Measurements from ENCODE around the gene YAP1.

YAP1 gene

GRCh38 chr11:102117472-102118113 lies 7.3 kb downstream of the YAP1 start:
- DNase-seq (ENCODE audit: low spot score) = no peak

- DNase-seq (ENCODE audit: low spot score) = no peak
Observed at GRCh38 chr11:102118937-102119336, 8.7 kb downstream of the YAP1 start.

GRCh38 chr11:102119997-102120396 lies 9.8 kb downstream of the YAP1 start:
- DNase-seq (ENCODE audit: low spot score) = no peak

GRCh38 chr11:102120437-102120973 lies 10.3 kb downstream of the YAP1 start:
- DNase-seq (ENCODE audit: low spot score) = no peak

- no peak for DNase-seq (ENCODE audit: low spot score)
Observed at GRCh38 chr11:102121329-102121728, 11.1 kb downstream of the YAP1 start.

- no peak for DNase-seq (ENCODE audit: low spot score)
Observed at GRCh38 chr11:102134597-102134996, 24.4 kb downstream of the YAP1 start.

- no peak for DNase-seq (ENCODE audit: low spot score)
Observed at GRCh38 chr11:102135256-102135655, 25.0 kb downstream of the YAP1 start.

- DNase-seq (ENCODE audit: low spot score) = no peak
Observed at GRCh38 chr11:102138223-102138622, 28.0 kb downstream of the YAP1 start.

GRCh38 chr11:102138670-102139069 lies 28.4 kb downstream of the YAP1 start:
- no peak for DNase-seq (ENCODE audit: low spot score)

- DNase-seq (ENCODE audit: low spot score) = no peak
Observed at GRCh38 chr11:102139081-102139498, 28.8 kb downstream of the YAP1 start.

GRCh38 chr11:102142333-102142732 lies 32.1 kb downstream of the YAP1 start:
- no peak for DNase-seq (ENCODE audit: low spot score)

- DNase-seq (ENCODE audit: low spot score) = no peak
Observed at GRCh38 chr11:102143867-102144266, 33.6 kb downstream of the YAP1 start.

GRCh38 chr11:102144357-102145355 lies 34.4 kb downstream of the YAP1 start:
- no peak for DNase-seq (ENCODE audit: low spot score)

GRCh38 chr11:102147015-102147414 lies 36.8 kb downstream of the YAP1 start:
- DNase-seq (ENCODE audit: low spot score) = no peak

- DNase-seq (ENCODE audit: low spot score) = no peak
Observed at GRCh38 chr11:102147632-102148031, 37.4 kb downstream of the YAP1 start.

GRCh38 chr11:102148059-102148458 lies 37.8 kb downstream of the YAP1 start:
- DNase-seq (ENCODE audit: low spot score) = no peak

GRCh38 chr11:102151784-102152525 lies 41.7 kb downstream of the YAP1 start:
- DNase-seq (ENCODE audit: low spot score) = no peak

- DNase-seq (ENCODE audit: low spot score) = no peak
Observed at GRCh38 chr11:102153082-102153481, 42.8 kb downstream of the YAP1 start.

- DNase-seq (ENCODE audit: low spot score) = no peak
Observed at GRCh38 chr11:102154806-102155205, 44.6 kb downstream of the YAP1 start.

GRCh38 chr11:102155676-102156075 lies 45.4 kb downstream of the YAP1 start:
- DNase-seq (ENCODE audit: low spot score) = no peak

GRCh38 chr11:102157219-102157618 lies 47.0 kb downstream of the YAP1 start:
- no peak for DNase-seq (ENCODE audit: low spot score)

- DNase-seq (ENCODE audit: low spot score) = no peak
Observed at GRCh38 chr11:102158164-102158735, 48.0 kb downstream of the YAP1 start.

Measured in CD4-positive, alpha-beta T cell treated with Interleukin-2 at 100 ng/mL for 4 hours (primary cell).